Kidney (tissue), 14 donors: ENCODE data around the gene PPP6R2. TPM values are rescaled to one million over a fixed set of nuclear protein-coding genes. Genes with fewer than 3 reads are reported as not detected.

Experiments
- DNase-seq, 5 donors: peaks; one replicate each; pipeline ENCODE4 v3.0.0-alpha.2; 2013 to 2020
- FAIRE-seq: peaks from 2 replicates; lab custom pipeline; 2012; peaks lifted over from hg19 to GRCh38; lab: Jason Lieb, UNC
- H3K27ac ChIP-seq, 2 donors: one replicate each; pipeline ENCODE4 v1.7.0; 2013; ENCODE audit warnings: low read depth in 2 of 2, low read length in 2 of 2, inconsistent platforms in 1 of 2
- H3K27me3 ChIP-seq: one replicate; pipeline ENCODE4 v1.7.1; 2013; ENCODE audit warnings: low read length, inconsistent platforms; ENCODE audit not compliant: control insufficient read depth, insufficient read depth
- H3K36me3 ChIP-seq, 3 donors: one replicate each; pipeline versions ENCODE4 v1.7.0 to v1.7.1; 2013; ENCODE audit warnings: low read length in 3 of 3, control low read depth in 1 of 3, inconsistent platforms in 1 of 3; ENCODE audit not compliant: insufficient read depth in 3 of 3, control insufficient read depth in 2 of 3
- H3K4me1 ChIP-seq, 3 donors: one replicate each; pipeline versions ENCODE4 v1.7.0 to v1.7.1; 2013; ENCODE audit warnings: low read length in 3 of 3, inconsistent platforms in 1 of 3, low read depth in 1 of 3; ENCODE audit not compliant: control insufficient read depth in 2 of 3, insufficient read depth in 2 of 3
- H3K4me3 ChIP-seq, 3 donors: one replicate each; pipeline versions ENCODE4 v1.7.0 to v1.8.1; 2013; ENCODE audit warnings: low read length in 3 of 3, control low read depth in 1 of 3, inconsistent platforms in 1 of 3
- H3K9ac ChIP-seq, 3 donors: one replicate each; pipeline versions ENCODE4 v1.7.0 to v1.7.1; 2013; ENCODE audit warnings: low read length in 3 of 3, control low read depth in 1 of 3, inconsistent platforms in 1 of 3
- H3K9me3 ChIP-seq, 3 donors: one replicate each; pipeline versions ENCODE4 v1.7.0 to v1.7.1; 2013; ENCODE audit warnings: low read length in 3 of 3, control low read depth in 1 of 3, inconsistent platforms in 1 of 3; ENCODE audit not compliant: control insufficient read depth in 2 of 3, insufficient read depth in 1 of 3
- intact Hi-C: fragments of 100-400 bp; cut with DNase I; formaldehyde crosslinking; loops from one replicate; pipeline ENCODE4 v1.11.1; 2022
- polyA plus RNA-seq: library from polyadenylated mRNA; stranded (reverse); fragments of 350-450 nt; fragmentation: Illumina TruSeq; extraction: RNeasy Lipid Tissue Mini Kit (QIAGEN cat#74804); gene quantifications from one replicate; pipeline ENCODE4 v1.2.3, GENCODE V29; 2014; ENCODE audit warnings: low read depth, low replicate concordance; ENCODE audit not compliant: insufficient read depth
- total RNA-seq: library from RNA; stranded (reverse); fragmentation: NEBNext Ultra II Directional; extraction: Animal tissue kit (Norgen Biotek cat#: 25700); gene quantifications from one replicate; pipeline ENCODE4 v1.2.1, GENCODE V29; 2021
- TF ChIP-seq, protein P1 (sequence below): IDR thresholded peaks from 3 replicates; pipeline ENCODE4 v1.5.1; 2012; ENCODE audit warnings: mild to moderate bottlenecking, moderate library complexity, borderline replicate concordance; ENCODE audit not compliant: insufficient read depth; ENCODE audit errors: extremely low read depth
- donor health status: control.
- donor health status: control.
- donor health status: control.
- donor health status: control.
- donor health status: control.
- donor health status: DM: yes; HTN: yes; CAD: no.
- donor health status: Normal renal cell carcinoma (clear cell type).

Gene PPP6R2
- total and polyA plus RNA-seq, 2 donors from 2014 or later, result 39.4 to 53.8 TPM

DNA sequence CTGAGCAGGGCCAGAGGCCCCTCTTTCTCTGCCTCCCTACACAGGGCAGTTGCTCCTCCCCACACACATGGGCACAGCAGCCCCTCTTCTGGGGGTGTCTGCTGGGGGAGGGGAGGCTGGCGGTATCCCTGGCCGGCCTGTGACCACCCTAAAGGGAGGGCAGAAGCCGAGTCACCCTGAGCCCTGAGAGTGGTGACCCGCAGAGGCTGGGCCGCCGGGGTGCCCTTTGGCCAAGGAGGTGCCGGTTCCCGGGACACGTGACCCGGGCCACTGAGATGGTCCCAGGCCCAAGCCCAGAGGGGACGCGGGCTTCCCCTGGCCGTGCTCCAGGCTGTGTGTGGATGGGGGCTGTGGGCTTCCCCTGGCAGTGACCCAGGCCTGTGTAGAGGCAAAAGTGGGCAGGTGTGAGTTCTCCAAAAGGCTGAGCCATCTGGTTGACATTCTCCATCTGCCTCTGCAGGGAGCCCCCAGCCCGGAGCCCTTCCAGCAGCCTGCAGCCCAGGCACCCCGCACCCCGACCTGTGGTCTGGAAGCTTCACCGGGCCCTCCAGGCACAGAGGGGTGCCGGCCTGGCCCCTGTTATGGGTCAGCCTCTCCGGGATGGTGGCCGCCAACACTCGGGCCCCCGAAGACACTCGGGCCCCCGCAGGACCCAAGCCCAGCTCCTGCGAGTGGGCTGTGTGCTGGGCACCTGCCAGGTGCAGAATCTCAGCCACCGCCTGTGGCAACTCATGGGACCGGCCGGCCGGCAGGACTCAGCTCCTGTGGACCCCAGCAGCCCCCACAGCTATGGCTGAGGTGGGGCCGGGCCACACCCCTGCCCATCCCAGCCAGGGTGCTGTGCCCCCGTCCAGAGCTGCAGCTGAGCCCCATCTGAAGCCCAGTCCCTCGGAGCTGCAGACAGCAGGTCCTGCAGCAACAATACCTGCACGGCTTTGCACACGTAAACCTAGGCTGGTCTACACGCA, 139.3 kb downstream of the PPP6R2 start:
- intact Hi-C loops, result no loop called here
- Histone ChIP-seq H3K27ac (peak overlapping the region in 1 of 2 donors; percentile 22), H3K4me3 (peak overlapping the region in 2 of 3 donors; percentile 48 to 59), H3K36me3 (no peaks in the 10 kb centered on the region), H3K4me1 (peaks cover 0 to 10% (median 0%) of the 10 kb centered on the region in 3 donors), H3K27me3 (peaks cover 8% of the 10 kb centered on the region), H3K9ac (no peak overlapping the region), H3K9me3 (no peaks in the 10 kb centered on the region)
- peak in 1 of 5 donors; percentile 76 for DNase-seq
- TF ChIP-seq, protein P1, sequence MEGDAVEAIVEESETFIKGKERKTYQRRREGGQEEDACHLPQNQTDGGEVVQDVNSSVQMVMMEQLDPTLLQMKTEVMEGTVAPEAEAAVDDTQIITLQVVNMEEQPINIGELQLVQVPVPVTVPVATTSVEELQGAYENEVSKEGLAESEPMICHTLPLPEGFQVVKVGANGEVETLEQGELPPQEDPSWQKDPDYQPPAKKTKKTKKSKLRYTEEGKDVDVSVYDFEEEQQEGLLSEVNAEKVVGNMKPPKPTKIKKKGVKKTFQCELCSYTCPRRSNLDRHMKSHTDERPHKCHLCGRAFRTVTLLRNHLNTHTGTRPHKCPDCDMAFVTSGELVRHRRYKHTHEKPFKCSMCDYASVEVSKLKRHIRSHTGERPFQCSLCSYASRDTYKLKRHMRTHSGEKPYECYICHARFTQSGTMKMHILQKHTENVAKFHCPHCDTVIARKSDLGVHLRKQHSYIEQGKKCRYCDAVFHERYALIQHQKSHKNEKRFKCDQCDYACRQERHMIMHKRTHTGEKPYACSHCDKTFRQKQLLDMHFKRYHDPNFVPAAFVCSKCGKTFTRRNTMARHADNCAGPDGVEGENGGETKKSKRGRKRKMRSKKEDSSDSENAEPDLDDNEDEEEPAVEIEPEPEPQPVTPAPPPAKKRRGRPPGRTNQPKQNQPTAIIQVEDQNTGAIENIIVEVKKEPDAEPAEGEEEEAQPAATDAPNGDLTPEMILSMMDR, result no peak
- no peak for FAIRE-seq

DNA sequence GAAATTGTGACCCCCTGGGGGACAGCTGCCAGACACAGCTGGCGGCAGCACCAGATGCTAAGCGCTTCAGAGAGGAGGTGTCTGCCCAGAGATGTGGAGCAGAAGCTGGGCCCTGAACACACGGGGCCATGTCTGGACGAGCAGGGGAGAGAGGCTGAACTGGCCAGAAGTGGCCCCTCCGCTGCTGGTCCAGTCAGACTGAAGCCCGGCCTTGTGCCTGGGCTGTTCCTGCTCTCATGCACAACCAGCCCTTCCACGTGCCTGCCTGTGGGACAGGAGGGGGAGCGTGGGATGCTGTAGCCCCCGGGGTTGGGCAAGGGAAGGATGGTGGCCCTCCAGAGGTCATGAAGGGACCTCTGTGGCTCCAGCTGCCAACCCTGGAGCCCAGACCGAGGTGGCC, 140.0 kb downstream of the PPP6R2 start:
- H3K9ac ChIP-seq, result peak overlapping the region in 1 of 3 donors; percentile 34
- intact Hi-C loops, result no loop called here
- DNase-seq, result no peak
- H3K27ac ChIP-seq, result peak overlapping the region in 1 of 2 donors; percentile 32
- peak overlapping the region in 2 of 3 donors; percentile 4 to 59 for H3K4me3 ChIP-seq
- H3K36me3 ChIP-seq, result no peaks in the 10 kb centered on the region
- peaks cover 8% of the 10 kb centered on the region for H3K27me3 ChIP-seq
- H3K9me3 ChIP-seq, result no peaks in the 10 kb centered on the region
- no peak for FAIRE-seq
- TF ChIP-seq, protein P1, result no peak
- H3K4me1 ChIP-seq, result peaks cover 0 to 10% (median 0%) of the 10 kb centered on the region in 3 donors

DNA sequence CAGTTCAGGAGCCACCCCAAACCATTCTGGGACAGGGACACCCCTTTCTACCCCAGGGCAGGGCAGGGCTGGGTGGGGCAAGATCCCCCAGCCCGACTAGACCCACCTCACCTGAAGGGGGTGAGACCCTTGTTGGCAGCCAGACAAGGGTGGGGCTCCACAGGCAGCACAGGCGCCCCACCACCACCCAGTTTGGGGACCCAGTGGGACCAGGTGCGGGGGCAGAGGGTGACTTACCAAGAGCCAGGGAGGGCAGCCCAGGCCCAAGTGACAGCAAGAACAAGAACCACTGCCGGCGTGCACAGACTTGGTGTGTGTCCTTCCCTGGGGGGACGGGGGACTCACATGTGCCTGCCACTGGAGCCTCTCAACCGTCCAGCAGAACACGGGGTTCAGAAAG, 140.4 kb downstream of the PPP6R2 start:
- peak overlapping the region in 1 of 3 donors; percentile 34 for H3K9ac ChIP-seq
- FAIRE-seq (no peak), DNase-seq (no peak)
- TF ChIP-seq, protein P1, result no peak
- peaks cover 0 to 10% (median 0%) of the 10 kb centered on the region in 3 donors for H3K4me1 ChIP-seq
- H3K27ac ChIP-seq, result peak overlapping the region in 1 of 2 donors; percentile 32
- H3K9me3 ChIP-seq, result no peaks in the 10 kb centered on the region
- peaks cover 8% of the 10 kb centered on the region for H3K27me3 ChIP-seq
- peak overlapping the region in 2 of 3 donors; percentile 42 to 59 for H3K4me3 ChIP-seq
- H3K36me3 ChIP-seq, result no peaks in the 10 kb centered on the region
- intact Hi-C loops, result no loop called here
